IMR-90 (cell line): ENCODE results near the gene FLNA. TPM values are rescaled to one million over a fixed set of nuclear protein-coding genes. Genes with fewer than 3 reads are reported as not detected.

ENCODE experiments used
- ATAC-seq: fragments of 200-7000 bp; cut with Tn5 transposase; 2 replicates; pipeline ENCODE4 v1.9.1; 2020; ENCODE audit warnings: low read depth, mild to moderate bottlenecking, moderate library complexity
- BruUV-seq: library from RNA; stranded (reverse); fragments of 400-500 nt; replicated peaks from 2 replicates; lab custom pipeline; 2021; lab: Mats Ljungman, UMichigan
- CTCF ChIA-PET: fragments of 300-600 bp; formaldehyde crosslinking; extraction: SDS; loops from one replicate; lab custom pipeline; 2021; ENCODE audit warnings: antibody characterized with exemption; lab: Yijun Ruan, JAX
- POLR2A ChIA-PET: fragments of 300-600 bp; sonication (Branson Sonifier 250); formaldehyde crosslinking; loops from one replicate; lab custom pipeline; 2022; ENCODE audit warnings: antibody characterized with exemption; ENCODE audit not compliant: unreplicated experiment; lab: Charles Lee
- DNase-seq: peaks from one replicate; pipeline ENCODE4 v3.0.0; 2013
- H2AFZ ChIP-seq: replicated peaks from 2 replicates; pipeline ENCODE3; 2013; ENCODE audit warnings: low read length, mild to moderate bottlenecking; ENCODE audit not compliant: poor library complexity
- H2AK5ac ChIP-seq: 2 replicates; pipeline ENCODE4 v1.6.1; 2013; ENCODE audit warnings: low read depth, low read length, inconsistent platforms
- H2AK9ac ChIP-seq: replicated peaks from 2 replicates; pipeline ENCODE3; 2013; ENCODE audit warnings: mild to moderate bottlenecking, low read depth, low read length, moderate library complexity; ENCODE audit not compliant: poor library complexity
- H2BK120ac ChIP-seq: 2 replicates; pipeline ENCODE4 v1.6.1; 2013; ENCODE audit warnings: low read depth, low read length, inconsistent platforms
- H2BK15ac ChIP-seq: 3 replicates; pipeline ENCODE4 v1.6.1; 2013; ENCODE audit warnings: low read depth, low read length, inconsistent platforms
- H2BK20ac ChIP-seq: 2 replicates; pipeline ENCODE4 v1.6.1; 2013; ENCODE audit warnings: low read depth, mild to moderate bottlenecking, inconsistent platforms, low read length, moderate library complexity
- H2BK5ac ChIP-seq: 2 replicates; pipeline ENCODE4 v1.6.1; 2013; ENCODE audit warnings: mild to moderate bottlenecking, low read depth, low read length, inconsistent platforms; ENCODE audit not compliant: poor library complexity, severe bottlenecking
- H3K14ac ChIP-seq: replicated peaks from 2 replicates; pipeline ENCODE4 v1.6.1; 2013; ENCODE audit warnings: low read depth, low read length, inconsistent platforms
- H3K18ac ChIP-seq: 2 replicates; pipeline ENCODE4 v1.6.1; 2013; ENCODE audit warnings: low read depth, low read length, control low read depth
- H3K23ac ChIP-seq: 2 replicates; pipeline ENCODE4 v1.6.1; 2013; ENCODE audit warnings: low read depth, low read length, inconsistent platforms
- H3K27ac ChIP-seq: 2 replicates; pipeline ENCODE4 v1.5.1; 2013; ENCODE audit warnings: mild to moderate bottlenecking, control low read depth, low read length; ENCODE audit not compliant: insufficient read depth
- H3K27me3 ChIP-seq: 2 replicates; pipeline ENCODE4 v1.6.1; 2013; ENCODE audit warnings: low read length; ENCODE audit not compliant: control insufficient read depth, insufficient read depth
- H3K36me3 ChIP-seq: 2 replicates; pipeline ENCODE4 v1.6.1; 2013; ENCODE audit warnings: low read length, mixed read lengths; ENCODE audit not compliant: control insufficient read depth, insufficient read depth
- H3K4ac ChIP-seq: 2 replicates; pipeline ENCODE4 v1.6.1; 2013; ENCODE audit warnings: low read depth, low read length, inconsistent platforms
- H3K4me1 ChIP-seq: 2 replicates; pipeline ENCODE4 v1.6.1; 2013; ENCODE audit warnings: low read length, mixed read lengths; ENCODE audit not compliant: control insufficient read depth, insufficient read depth
- H3K4me2 ChIP-seq: 2 replicates; pipeline ENCODE4 v1.6.1; 2013; ENCODE audit warnings: low read depth, mild to moderate bottlenecking, control low read depth, low read length, moderate library complexity
- H3K4me3 ChIP-seq: 2 replicates; pipeline ENCODE4 v1.5.1; 2013; ENCODE audit warnings: low read depth, mild to moderate bottlenecking, control low read depth, low read length, moderate library complexity; ENCODE audit not compliant: insufficient read depth
- H3K56ac ChIP-seq: 2 replicates; pipeline ENCODE4 v1.6.1; 2013; ENCODE audit warnings: low read length, inconsistent platforms; ENCODE audit not compliant: insufficient read depth; ENCODE audit errors: extremely low read depth
- H3K79me1 ChIP-seq, 2 experiments: 2 replicates each; pipeline ENCODE4 v1.6.1; 2013; ENCODE audit warnings: low read length in 2 of 2, inconsistent platforms in 1 of 2, low read depth in 1 of 2
- H3K9ac ChIP-seq: 2 replicates; pipeline ENCODE4 v1.6.1; 2013; ENCODE audit warnings: low read depth, low read length, control low read depth
- H3K9me1 ChIP-seq: 2 replicates; pipeline ENCODE4 v1.6.1; 2013; ENCODE audit warnings: low read length, inconsistent platforms; ENCODE audit not compliant: insufficient read depth
- H3K9me3 ChIP-seq: 2 replicates; pipeline ENCODE4 v1.6.1; 2013; ENCODE audit warnings: low read length; ENCODE audit not compliant: control insufficient read depth, insufficient read depth
- H4K20me1 ChIP-seq: 2 replicates; pipeline ENCODE4 v1.6.1; 2013; ENCODE audit warnings: low read length, inconsistent platforms; ENCODE audit not compliant: insufficient read depth
- H4K5ac ChIP-seq: 2 replicates; pipeline ENCODE4 v1.6.1; 2013; ENCODE audit warnings: mild to moderate bottlenecking, low read depth, low read length, control low read depth
- H4K8ac ChIP-seq, 2 experiments: 2 replicates each; pipeline ENCODE4 v1.6.1; 2013; ENCODE audit warnings: low read depth in 2 of 2, low read length in 2 of 2, control low read depth in 1 of 2, inconsistent platforms in 1 of 2
- H4K91ac ChIP-seq: 2 replicates; pipeline ENCODE4 v1.6.1; 2013; ENCODE audit warnings: low read depth, low read length, inconsistent platforms; ENCODE audit not compliant: insufficient read depth
- CEBPB ChIP-seq: IDR thresholded peaks from 2 replicates; pipeline ENCODE4 v1.6.1; 2012; ENCODE audit warnings: low read depth, low read length, improper control_type of control experiment
- CHD1 ChIP-seq: IDR thresholded peaks from 2 replicates; pipeline ENCODE4 v1.6.1; 2012; ENCODE audit warnings: low read depth, low read length, improper control_type of control experiment
- ELK1 ChIP-seq: fragments of 150-350 bp; IDR thresholded peaks from 2 replicates; pipeline ENCODE4 v1.6.1; 2016; ENCODE audit warnings: low read depth, mild to moderate bottlenecking, low read length, moderate library complexity, borderline replicate concordance
- MAFK ChIP-seq: IDR thresholded peaks from 2 replicates; pipeline ENCODE4 v1.6.1; 2012; ENCODE audit warnings: low read depth, low read length, improper control_type of control experiment
- MXI1 ChIP-seq: IDR thresholded peaks from 2 replicates; pipeline ENCODE4 v1.6.1; 2012; ENCODE audit warnings: low read depth, mild to moderate bottlenecking, low read length, moderate library complexity, borderline replicate concordance
- POLR2A ChIP-seq: IDR thresholded peaks from 2 replicates; pipeline ENCODE4 v1.6.1; 2012; ENCODE audit warnings: mild to moderate bottlenecking, low read depth, low read length
- RAD21 ChIP-seq: IDR thresholded peaks from 2 replicates; pipeline ENCODE4 v1.6.1; 2012; ENCODE audit warnings: low read length, improper control_type of control experiment
- RCOR1 ChIP-seq: IDR thresholded peaks from 2 replicates; pipeline ENCODE4 v1.6.1; 2012; ENCODE audit warnings: mild to moderate bottlenecking, low read length, improper control_type of control experiment; ENCODE audit not compliant: insufficient replicate concordance
- SMC3 ChIP-seq: fragments of 150-350 bp; IDR thresholded peaks from 2 replicates; pipeline ENCODE4 v1.6.1; 2016; ENCODE audit warnings: low read depth, mild to moderate bottlenecking, antibody characterized with exemption, low read length, moderate library complexity
- WGBS, 2 experiments: methylation state at CpG; one replicate each; pipeline versions ENCODE4 v1.1.5 to v1.1.7; 2013; ENCODE audit warnings: missing lambda C conversion rate in 2 of 2; ENCODE audit not compliant: insufficient read length in 1 of 2; ENCODE audit errors: extremely low coverage in 2 of 2; 5-methylcytosine and 5-hydroxymethylcytosine counted together
- dilution Hi-C: fragments of 300-500 bp; cut with HindIII; formaldehyde crosslinking; loops from one replicate; pipeline ENCODE4 v1.14.3; 2018; ENCODE audit warnings: low sequenced_read_pairs; ENCODE audit not compliant: unreplicated experiment
- in situ Hi-C: fragments of 300-500 bp; cut with MboI; formaldehyde crosslinking; loops from 3 replicates; pipeline ENCODE4 v1.14.3; 2019; ENCODE audit warnings: low sequenced_read_pairs, inconsistent platforms, mixed read lengths
- intact Hi-C: fragments of 100-400 bp; cut with micrococcal nuclease; formaldehyde crosslinking; loops from 2 replicates; pipeline ENCODE4 v1.10.0; 2022
- polyA plus RNA-seq, 3 experiments: library from polyadenylated mRNA; depleted of rRNA; stranded (reverse); fragments of >200 nt; gene quantifications; 2 replicates each; pipeline ENCODE4 v1.2.3, GENCODE V29; 2012; ENCODE audit warnings: low replicate concordance in 1 of 3
- total RNA-seq: library from RNA; depleted of rRNA; stranded (reverse); fragments of >200 nt; gene quantifications from 2 replicates; pipeline ENCODE4 v1.2.3, GENCODE V29; 2012
- TF ChIP-seq, protein P1 (sequence below): conservative IDR thresholded peaks from 2 replicates; pipeline ENCODE4 v1.5.1; 2012; ENCODE audit warnings: mild to moderate bottlenecking, low read depth, low read length, improper control_type of control experiment

The FLNA gene
- total and polyA plus RNA-seq, 2 of the 4 experiments (the other 2 are of a cell fraction), result 1,356 to 1,357 TPM

DNA sequence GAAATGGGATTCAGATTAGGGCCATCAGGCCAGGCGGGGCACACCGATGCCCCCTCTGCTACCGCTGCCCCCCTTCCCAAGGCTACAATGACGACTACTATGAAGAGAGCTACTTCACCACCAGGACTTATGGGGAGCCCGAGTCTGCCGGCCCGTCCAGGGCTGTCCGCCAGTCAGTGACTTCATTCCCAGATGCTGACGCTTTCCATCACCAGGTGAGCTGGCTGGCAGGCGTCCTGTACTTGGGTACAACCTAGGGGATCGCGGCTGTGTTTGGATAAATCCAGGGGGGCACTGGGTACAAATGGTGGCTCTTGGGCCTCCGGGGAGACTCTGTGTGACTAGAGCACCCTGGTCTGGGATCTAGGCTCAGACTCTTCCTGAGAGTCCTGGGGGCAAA, 5.7 kb upstream of the FLNA start:
- Histone ChIP-seq H2BK120ac (no peak overlapping the region), H3K9ac (peak overlapping the region; percentile 94), H2AFZ (no peak overlapping the region), H3K56ac (no peak overlapping the region), H4K91ac (peak overlapping the region; percentile 35), H3K27ac (peak overlapping the region; percentile 93), H3K4me2 (peak overlapping the region; percentile 89), H3K14ac (peak overlapping the region; percentile 79), H2AK9ac (peak overlapping the region; percentile 97), H3K4me3 (peak overlapping the region; percentile 96), H4K5ac (no peak overlapping the region), H3K36me3 (peaks cover 11% of the 10 kb centered on the region; the same call in 1 of the 2 replicates), H3K27me3 (no peaks in the 10 kb centered on the region), H3K4ac (peak overlapping the region; percentile 86; the same call in 1 of the 2 replicates), H3K9me1 (0 out of 2 replicates have a peak, but pooled peaks cover 5% of the 10 kb centered on the region), H2BK20ac (no peak overlapping the region), H4K20me1 (peaks cover 17% of the 10 kb centered on the region), H3K23ac (peak overlapping the region; percentile 91), H3K18ac (no peak overlapping the region; the same call in 1 of the 2 replicates), H2AK5ac (peak overlapping the region; percentile 49), H3K9me3 (no peaks in the 10 kb centered on the region), H3K4me1 (peaks cover 10% of the 10 kb centered on the region; the same call in 1 of the 2 replicates), H2BK15ac (no peak overlapping the region), H4K8ac (peak overlapping the region; percentile 58 to 66; a peak in 2 of 4 replicates), H3K79me1 (peaks cover 0 to 30% of the 10 kb centered on the region in 2 experiments; a peak in 3 of 4 replicates), H2BK5ac (peak overlapping the region; percentile 79)
- in situ Hi-C loops, result no loop called here
- ATAC-seq (no peak), DNase-seq (peak; percentile 32)
- dilution Hi-C loops, result no loop called here
- WGBS, 2 experiments, result 36% methylated on average over 3 of the region's 13 CpGs; no CpG with 5 or more reads in 1 of the 2 experiments
- POLR2A ChIA-PET, result no interaction called here
- BruUV-seq, result no TSS peak
- intact Hi-C loops, result no loop called here
- no peak for TF ChIP-seq POLR2A
- no peak for TF ChIP-seq RCOR1
- no peak for TF ChIP-seq MAFK
- TF ChIP-seq SMC3, result no peak
- TF ChIP-seq CHD1, result no peak
- no peak for TF ChIP-seq MXI1
- TF ChIP-seq RAD21, result no peak
- TF ChIP-seq ELK1, result no peak
- TF ChIP-seq, protein P1, sequence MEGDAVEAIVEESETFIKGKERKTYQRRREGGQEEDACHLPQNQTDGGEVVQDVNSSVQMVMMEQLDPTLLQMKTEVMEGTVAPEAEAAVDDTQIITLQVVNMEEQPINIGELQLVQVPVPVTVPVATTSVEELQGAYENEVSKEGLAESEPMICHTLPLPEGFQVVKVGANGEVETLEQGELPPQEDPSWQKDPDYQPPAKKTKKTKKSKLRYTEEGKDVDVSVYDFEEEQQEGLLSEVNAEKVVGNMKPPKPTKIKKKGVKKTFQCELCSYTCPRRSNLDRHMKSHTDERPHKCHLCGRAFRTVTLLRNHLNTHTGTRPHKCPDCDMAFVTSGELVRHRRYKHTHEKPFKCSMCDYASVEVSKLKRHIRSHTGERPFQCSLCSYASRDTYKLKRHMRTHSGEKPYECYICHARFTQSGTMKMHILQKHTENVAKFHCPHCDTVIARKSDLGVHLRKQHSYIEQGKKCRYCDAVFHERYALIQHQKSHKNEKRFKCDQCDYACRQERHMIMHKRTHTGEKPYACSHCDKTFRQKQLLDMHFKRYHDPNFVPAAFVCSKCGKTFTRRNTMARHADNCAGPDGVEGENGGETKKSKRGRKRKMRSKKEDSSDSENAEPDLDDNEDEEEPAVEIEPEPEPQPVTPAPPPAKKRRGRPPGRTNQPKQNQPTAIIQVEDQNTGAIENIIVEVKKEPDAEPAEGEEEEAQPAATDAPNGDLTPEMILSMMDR, result no peak
- no peak for TF ChIP-seq CEBPB
- CTCF ChIA-PET, result no interaction called here
